GM21515 (cell line): ENCODE measurements around the gene CACNA1D.

Source experiments
- ATAC-seq: cut with Tn5 transposase; IDR thresholded peaks from one replicate; pipeline ENCODE4 v1.9.1; 2021; ENCODE audit not compliant: unreplicated experiment

The CACNA1D gene

DNA sequence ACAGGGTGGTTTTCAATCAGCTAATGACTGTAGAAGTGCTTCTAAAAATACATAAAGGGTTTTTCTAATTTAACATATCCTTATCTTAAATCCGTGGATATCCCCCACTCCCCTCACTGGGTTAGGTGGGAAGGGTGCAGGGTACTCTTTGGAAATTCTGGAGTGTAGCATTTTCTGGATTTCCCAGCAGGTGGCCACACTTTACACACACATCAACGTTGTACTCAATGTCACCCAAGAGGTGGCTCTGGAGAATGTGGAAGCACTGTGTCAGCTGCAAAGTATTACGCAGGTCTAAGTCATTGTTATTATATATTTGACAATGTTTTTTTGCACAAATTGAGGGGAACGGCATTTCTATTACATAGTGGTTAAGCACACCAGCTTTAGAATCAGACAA, 183.0 kb downstream of the CACNA1D start:
- ATAC-seq: no peak

DNA sequence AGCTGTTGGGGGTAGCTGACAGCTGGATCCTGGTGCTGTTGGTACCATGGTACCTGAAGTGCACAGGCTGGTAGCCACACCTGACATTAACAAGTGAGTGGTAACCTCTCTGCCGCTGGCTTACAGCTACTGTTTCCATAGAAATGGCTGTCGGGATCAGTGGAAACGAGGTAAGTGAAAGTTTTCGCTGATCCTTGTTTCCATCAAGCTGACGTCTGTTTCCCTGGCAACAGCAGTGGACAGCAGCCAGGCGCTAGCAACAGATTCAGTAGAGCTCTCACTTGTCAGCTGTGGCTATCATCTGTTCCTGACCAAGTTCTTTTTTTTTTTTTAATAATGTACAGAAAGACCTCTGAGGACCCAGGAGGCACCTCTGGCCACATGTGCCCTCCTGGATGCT, 185.6 kb downstream of the CACNA1D start:
- ATAC-seq: no peak

DNA sequence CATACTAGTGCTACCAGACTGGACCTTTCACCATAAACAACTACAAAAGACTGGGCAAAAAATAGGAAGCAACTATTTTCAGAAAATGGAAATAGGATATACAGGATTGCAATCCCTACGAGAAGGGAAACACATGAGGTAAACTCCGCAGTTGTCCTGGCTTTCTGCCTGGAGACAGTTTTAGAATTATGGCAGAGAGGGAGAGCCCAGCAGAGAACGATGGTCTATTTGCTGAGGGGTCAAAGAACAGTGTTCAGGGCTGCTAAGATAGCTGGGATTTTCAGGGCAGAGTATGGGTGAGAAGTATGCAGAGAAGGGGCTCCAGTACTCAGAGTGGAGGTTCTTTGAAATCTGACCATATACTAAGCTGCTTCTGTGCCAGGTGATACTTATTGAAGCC, 188.4 kb downstream of the CACNA1D start:
- no peak for ATAC-seq

DNA sequence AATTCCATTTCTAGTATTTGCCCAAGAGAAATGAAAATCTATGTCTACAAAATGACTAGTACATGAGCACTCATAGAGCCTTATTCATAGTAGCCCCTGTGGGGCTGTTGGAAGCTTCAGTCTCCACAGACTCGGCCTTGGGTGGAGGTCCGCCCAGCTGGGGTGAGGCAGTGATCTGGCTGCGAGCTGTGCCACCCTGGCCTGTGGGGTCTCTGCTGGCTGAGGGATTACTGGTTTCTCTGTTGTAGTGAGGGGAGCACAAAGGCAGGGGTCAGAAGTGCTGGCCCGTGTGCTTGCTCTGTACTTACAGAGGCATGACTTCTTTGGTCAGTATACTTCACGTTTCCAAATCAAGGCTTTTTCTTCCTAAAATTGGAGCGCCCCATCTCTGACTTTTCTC, 193.7 kb downstream of the CACNA1D start:
- ATAC-seq: no peak

DNA sequence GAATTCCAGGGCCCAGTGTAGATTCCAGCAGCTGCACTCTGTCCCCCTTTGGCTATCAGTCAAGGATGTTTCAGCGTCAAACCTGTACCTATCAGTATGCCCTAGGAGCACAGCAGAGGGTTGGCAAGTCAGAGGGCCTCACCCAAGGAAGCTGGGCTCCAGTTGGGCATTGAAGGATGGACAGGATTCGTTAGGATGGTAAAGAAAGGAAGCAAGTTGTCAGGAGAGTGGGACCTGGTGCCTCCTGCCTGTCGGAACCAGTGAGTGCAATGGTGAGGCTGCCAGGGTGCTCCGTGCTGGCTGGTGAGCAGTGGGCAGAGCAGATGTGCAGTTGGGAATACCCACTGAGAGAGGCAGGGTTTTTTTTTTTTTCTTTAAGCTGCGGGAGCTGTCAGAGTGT, 194.6 kb downstream of the CACNA1D start:
- no peak for ATAC-seq

DNA sequence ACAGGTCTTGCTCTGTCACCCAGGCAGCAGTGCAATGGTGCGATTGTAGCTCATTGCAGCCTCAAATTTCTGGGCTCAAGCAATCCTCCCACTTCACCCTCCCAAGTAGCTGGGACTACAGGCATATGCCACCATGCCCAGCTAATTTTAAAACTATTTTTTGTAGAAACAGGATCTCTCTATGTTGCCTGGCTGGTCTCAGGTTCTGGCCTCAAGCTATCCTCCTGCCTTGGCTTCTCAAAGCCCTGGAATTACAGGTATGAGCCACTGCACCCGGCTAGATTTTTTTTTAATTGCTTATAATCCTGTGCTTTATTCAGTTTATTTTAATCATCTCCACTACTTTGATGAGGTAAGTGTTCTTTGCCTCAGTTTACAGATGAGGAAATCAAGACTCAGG, 195.3 kb downstream of the CACNA1D start:
- no peak for ATAC-seq

DNA sequence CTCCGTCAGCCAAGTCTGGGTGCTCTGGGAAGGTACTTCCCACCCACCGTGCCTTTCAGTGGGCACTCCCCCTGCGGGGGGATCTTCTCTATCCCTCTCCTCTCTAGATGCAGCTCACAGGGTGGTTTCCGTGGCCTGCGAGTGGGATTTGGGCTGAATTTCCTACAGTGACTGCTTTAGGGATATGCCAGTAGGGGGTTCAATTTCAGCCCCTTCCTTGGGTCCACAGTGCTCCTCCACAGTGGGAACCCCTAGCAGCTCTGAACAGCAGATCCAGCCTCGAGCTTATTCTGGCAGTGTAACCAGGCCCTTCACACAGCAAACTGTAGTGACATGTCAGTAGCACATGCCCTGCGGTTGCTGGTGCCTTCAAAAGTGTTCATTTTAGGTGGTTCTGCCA, 196.1 kb downstream of the CACNA1D start:
- no peak for ATAC-seq

DNA sequence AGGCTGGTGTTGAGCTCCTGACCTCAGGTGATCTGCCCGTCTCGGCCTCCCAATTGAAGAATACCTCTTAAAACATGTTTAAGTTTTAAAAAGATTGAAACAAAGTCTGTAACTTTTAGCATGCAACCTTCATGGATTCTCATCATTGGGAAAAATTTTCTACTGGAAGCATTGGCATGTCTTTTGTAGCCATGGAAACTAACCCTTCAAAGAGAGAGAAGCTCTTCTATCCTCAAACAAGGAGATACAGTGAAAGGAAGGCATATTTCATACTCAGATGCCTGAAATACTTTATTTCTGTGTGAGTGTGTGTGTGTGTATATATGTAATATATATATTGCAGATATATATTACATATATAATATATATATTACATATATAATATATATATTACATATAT, 196.9 kb downstream of the CACNA1D start:
- no peak for ATAC-seq

DNA sequence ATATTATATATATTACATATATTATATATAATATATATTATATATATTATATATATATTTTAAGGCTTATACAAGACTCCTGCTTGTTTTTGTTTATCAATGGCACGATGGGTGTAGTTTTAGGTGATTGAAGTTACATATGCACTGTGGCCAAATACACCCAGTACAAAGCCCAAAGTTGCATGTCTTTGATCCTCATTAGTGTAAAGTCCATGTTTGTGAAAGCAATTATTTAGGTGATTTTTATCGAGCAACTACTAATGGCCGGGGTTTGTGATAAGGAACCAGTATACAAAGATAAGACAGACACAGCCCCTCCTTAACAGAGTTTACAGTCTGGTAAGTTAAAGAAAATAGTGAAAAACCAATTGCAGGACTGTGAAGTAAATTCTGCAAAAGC, 197.5 kb downstream of the CACNA1D start:
- no peak for ATAC-seq

DNA sequence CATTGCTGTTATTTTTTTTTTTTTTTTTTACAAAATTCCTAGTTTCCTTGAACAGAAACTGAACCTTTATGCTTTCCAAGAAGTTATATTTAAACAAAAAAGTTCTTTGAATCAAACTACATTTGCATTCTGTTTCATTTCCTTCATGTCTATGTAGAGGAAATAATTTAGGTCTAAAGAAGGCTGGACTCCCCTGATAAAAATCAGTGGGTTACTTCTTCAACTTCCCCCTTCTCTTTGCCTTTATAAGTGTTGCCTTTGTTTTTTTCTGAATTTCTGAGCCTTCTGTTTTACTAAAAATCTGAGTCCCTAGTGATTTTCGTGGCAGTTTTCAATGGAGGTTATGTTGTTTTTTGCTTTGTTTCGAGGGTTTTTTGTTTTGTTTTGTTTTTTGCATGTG, 199.0 kb downstream of the CACNA1D start:
- no peak for ATAC-seq

DNA sequence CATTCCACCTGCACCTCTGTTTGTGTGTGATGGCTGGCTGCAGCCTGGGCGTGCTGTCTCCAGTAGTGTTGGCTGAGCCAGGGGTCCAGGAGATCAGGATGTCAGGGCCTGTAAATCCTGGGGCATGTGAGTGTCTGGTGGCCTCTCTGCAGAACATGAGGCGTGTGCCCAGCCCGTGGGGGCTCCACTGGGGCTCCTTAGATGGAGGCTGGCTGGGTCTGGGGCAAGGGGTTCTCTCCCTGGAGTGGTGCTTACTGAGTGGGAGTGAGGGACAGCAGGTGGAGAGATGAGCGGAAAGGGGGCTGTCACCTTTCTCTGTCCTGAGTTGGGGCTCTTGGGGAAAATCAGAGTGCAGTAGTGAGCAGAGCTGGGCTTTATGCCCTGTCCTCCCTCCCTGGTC, 199.6 kb downstream of the CACNA1D start:
- ATAC-seq: no peak

DNA sequence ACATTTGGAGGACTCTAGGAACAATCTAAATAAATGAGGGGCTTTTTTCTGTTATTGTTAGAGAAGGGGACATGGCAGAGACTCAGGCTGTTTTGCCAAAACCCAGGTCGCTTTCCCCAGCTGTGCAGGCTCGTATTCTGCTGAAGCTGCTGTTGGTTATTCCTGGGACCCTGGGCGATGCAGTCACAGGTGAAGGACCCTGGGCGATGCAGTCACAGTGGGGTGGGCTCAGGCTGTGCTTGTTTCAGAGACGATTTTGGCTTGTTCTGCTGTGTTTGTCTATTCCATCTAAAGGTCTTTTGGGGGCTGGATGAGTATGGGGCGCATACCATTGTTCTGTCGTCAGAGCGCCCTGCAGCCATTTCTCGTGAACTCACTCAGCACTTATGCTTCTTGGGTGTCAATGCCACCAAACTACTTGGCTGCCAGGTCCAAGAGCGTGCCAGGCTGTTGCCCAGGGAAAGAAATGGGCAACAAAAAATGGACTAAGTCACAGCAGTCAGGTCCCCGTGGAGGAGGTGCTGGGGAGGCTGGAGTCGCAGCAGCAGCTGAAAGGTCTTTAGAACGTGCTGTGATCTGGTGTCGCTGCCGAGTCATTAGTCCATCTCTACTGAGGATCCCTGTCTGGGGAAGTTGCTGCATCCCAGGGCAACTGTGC, 200.4 kb downstream of the CACNA1D start:
- ATAC-seq: no peak

DNA sequence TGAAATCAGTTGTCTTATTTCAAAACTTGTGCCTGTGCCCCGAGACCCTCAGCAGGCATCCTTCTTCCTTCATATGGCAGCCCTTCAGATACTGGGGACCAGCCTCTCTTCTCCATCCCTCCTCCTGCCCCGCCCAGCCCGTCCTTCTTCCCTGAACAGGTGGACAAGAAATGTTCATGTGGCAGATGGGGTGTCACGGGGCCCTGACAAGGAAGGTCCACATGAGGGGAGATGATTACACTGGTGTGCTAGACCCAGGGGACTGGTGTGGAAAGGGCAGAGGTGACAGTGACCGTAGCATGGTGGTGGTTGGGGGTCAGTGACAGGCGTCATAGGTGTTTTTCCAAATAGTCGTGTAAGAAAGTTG, 200.9 kb downstream of the CACNA1D start:
- ATAC-seq: no peak

DNA sequence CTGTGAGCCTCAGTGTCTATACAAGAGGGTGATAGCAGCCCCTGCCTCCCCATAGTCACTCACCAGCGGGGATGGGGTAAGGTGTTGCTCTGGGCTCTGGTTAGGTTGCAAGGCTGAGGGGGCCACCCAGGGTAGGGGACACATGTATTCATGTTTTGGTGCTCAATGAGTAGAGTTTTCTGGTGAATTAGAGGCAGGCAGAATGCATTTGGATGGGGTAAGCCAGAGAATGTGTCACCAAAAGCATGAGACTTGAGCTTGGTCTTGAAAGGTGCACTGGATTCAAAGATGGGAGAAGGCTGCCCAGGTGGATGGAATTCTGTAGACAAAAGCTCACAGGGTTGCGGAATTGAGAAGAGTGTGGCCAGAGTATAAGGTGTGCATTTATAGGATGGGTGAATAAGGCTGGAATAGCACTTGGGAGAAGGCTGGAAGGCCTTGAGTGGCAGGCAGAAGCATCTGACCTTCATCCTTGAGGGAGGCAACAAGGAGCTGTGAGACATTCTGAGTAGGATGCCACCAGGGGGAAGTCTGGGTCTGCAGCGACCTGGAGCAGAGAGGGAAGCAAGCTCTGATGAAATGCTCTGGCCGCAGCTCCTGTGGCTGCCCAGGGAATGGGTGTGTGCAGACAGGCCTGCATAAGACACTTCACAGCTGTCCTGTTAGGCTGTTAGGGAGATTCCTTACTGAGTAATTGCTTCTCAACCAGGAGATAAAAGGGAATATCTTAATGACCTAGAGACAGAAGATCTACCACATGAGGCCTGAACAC, 202.2 kb downstream of the CACNA1D start:
- no peak for ATAC-seq

DNA sequence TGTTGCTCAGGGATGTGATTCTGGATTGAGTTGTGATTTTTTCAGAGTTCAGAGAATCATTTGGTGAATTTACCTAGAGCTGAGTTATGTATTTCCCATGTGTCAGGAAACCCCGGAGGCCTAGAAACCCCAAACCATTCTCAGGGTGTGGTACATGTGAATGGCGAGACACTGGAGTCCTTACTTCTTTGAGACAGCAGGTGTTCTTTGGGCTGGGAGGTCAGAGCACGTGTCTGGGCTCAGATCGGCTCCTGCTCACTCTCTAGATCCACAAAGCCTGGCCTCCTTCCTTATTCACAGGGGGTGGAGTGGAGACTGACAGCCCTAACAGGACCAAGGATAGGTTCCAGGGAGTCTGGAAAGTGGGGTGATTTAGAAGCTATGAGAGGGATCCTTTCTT, 206.0 kb downstream of the CACNA1D start:
- no peak for ATAC-seq

DNA sequence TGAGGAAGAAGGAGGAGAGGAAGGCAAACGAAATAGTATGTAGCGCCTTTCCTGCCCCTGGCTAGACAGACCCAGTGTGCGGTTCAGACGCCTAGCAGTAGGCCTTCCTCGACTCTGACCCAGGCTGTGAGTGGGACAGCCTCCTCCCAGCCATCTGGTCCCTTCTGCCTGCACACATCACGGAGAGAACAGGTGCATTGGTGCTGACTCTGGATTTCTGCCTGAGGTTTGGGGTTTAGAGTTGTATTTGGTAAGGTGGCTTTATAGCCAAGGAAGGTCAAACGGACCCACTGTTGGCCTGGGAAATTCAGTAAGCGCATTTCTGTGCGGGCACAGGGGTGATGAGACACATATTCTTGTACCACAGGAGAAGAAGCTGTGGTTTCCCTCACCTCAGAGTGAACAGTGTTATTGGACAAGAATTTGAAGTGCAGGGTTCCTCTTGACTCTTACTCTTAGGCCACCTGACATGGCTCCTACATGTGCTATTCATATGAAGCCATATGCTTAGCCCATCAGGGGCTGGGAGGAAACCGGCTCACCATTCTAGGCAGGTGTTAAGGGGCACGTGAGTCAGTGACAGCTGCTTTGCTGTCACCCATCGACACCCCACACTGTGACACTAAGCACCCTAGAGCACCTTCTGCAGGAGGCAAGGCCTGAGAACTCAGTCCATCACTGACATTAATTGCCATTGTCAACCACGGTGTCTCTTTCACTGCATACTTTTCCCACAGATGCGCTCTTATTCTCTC, 208.5 kb downstream of the CACNA1D start:
- ATAC-seq: no peak

DNA sequence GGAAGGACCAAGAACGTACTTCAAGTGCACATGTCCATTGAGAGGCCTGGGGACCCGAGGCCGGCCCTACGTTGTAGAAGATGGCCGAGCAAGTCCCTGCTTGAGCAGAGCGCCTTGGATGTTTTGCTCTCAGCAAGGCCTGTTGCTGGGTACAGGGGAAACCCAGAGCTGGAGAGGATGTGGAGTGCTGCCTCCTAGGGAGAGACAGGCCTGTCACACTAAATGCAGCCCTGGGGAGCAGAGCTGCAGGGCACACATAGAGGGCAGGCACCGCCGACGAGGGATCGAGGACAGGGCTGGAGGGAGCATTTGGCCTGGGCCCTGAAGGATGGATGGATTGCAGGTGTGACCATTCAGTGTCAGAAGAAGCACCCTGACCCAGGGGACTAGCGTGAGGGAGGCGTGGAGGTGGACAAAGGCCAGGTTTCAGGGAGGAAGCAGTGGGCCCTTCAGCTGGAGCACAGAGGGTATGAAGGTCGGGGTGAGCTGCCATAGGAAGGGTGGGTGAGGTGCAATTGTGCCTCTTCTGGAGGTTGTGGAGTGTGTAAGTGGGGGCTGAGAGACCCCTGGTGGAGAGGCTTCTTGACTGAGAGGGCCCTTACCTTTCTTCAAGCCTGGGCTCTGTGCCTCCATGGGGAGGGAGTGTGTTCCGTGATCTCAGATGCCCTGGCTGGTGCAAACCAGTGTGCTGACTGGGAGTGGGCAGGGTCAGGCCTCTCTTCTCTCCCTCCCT, 209.4 kb downstream of the CACNA1D start:
- ATAC-seq: no peak

DNA sequence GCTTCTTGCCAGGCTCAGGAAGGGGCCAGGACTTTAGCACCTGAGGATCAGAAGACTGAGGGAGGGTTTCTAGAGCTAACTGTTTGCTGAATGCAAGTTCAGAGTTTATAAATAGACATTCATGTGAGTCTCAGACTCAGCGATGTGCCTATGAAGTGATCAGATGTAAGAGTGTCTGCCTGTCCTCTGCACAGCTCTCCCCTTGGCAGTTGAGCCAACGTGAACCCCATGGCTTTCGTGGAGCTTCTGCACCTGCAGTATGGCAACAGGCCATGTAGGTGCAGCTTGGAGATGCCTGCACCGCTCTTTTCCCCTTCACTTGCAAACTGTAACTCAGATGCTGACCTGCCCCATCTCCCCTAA, 209.9 kb downstream of the CACNA1D start:
- ATAC-seq: no peak

DNA sequence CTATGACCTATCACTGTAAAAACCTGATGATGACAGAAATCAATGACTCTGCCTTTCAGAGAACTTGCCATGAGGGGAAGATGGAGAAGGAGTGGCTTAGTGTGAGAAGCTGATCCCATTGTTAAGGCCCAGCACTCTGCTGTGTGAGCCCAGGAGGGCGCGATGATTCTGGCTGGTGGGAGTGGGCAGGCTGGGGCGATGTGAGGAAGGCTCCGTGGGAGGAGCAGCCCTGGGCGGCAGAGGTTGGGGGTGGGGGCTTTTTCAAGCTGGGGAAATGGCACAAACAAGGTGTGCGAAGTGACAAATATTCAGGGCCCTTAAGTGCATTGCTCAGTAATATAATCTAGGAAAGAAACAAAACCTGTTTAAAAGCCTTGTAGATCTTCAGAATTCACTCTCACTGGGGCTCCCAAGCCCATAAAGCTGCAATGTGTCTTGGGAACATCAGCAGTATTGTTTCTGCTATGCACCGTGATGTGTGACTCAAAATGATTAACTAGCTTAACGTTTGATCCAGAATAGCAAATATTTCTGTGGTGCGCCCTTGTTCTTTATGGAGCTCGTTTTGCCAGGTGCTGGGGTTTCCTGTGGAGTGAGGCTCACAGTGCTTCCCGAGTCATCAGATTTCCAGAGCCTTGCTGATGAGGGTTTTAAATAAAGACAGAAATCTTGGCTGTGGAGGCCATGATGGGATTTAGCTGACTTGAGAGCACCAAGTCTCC, 210.8 kb downstream of the CACNA1D start:
- no peak for ATAC-seq

DNA sequence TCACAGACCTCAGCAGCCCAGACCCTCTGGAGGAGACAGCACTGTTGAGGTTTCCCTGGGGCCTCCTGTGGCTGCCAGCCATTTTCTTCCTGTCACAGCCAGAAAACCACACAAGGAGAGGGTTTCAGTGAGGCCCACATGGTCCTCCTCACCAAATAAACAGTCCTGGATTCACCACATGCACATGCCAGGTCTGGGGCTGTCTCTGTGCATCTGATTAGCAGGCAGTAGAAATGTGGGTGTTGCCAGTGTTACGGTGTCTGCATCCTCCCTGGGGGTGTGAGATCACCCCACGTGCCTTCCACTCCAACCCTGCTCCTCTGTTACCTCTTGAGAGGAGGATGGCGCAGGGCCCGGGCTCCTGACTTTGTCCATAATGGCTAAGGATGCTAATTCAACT, 211.4 kb downstream of the CACNA1D start:
- ATAC-seq: no peak

DNA sequence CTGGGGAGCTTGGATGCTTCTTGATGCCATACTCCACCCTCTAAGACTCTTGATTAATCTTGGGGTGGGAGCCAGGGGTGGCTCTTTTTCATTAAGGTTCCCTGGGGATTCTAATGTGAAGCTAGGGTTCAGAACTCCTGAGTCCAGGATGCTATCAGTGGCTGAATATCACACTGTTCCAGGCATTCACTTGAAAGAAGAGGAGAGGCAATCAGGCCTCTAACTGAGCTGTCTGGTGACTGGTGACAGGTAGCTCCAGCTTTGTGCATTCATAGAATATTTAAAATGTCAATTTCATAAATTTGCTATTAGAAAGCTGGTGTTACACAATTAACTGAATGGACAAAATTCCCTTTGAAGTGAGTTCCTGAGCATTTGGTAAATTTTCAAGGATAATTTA, 212.8 kb downstream of the CACNA1D start:
- no peak for ATAC-seq
